Measurements from ENCODE around the gene PDE5A. TPM values are rescaled to one million over a fixed set of nuclear protein-coding genes. Genes with fewer than 3 reads are reported as not detected.

Gene PDE5A
- total RNA-seq, 1 experiment from 2014 or later: 8.5 TPM

- Histone ChIP-seq H3K79me2 (ENCODE audit: low read depth) (no peaks in the 10 kb centered on the region), H3K4me3 (no peak overlapping the region), H3K27me3 (ENCODE audit: insufficient read depth, low read depth) (no peaks in the 10 kb centered on the region), H3K36me3 (ENCODE audit: low read depth) (no peaks in the 10 kb centered on the region), H3F3A (ENCODE audit: insufficient read depth, low read depth) (no peaks in the 10 kb centered on the region), H3K4me1 (replicated peaks; ENCODE audit: insufficient read depth) (no peaks in the 10 kb centered on the region), H3K4me2 (no peak overlapping the region), H3K9me3 (ENCODE audit: insufficient read depth, low read depth) (no peaks in the 10 kb centered on the region), H2AFZ (no peak overlapping the region), H3K9me2 (ENCODE audit: insufficient read depth) (no peaks in the 10 kb centered on the region), H4K20me1 (ENCODE audit: insufficient read depth) (no peaks in the 10 kb centered on the region), H3K27ac (no peak overlapping the region)
- TF ChIP-seq EZH2 (IDR thresholded peaks at IDR 0.05; ENCODE audit: low read depth): no peak
- TF ChIP-seq CTCF (conservative IDR thresholded peaks at IDR 0.05): peak; percentile 73
- CTCF ChIA-PET: no interaction called here
- intact Hi-C loops (cut with micrococcal nuclease; ENCODE audit: unreplicated experiment): loop anchor here (2.0 to 5.0 kb wide), 3 partner anchors 68 to 492 kb away; partner anchors contain the start of gene PDE5A
- DNase-seq: no peak
- POLR2A ChIA-PET (ENCODE audit: unreplicated experiment): interaction anchor here (0.6 kb wide), 1 partner anchor 504 kb away, joined by 3 read pairs; no protein-coding TSS in a partner anchor
- BruUV-seq (replicated peaks): no TSS peak
These were observed 69.5 kb downstream of the PDE5A start for GRCh38 chr4:119559044-119559647.

GRCh38 chr4:119550857-119551532 lies 77.6 kb downstream of the PDE5A start:
- Histone ChIP-seq H3K27ac (no peak overlapping the region), H3K36me3 (ENCODE audit: low read depth) (no peaks in the 10 kb centered on the region), H3K9me2 (ENCODE audit: insufficient read depth) (no peaks in the 10 kb centered on the region), H3K79me2 (ENCODE audit: low read depth) (no peaks in the 10 kb centered on the region), H3K9me3 (ENCODE audit: insufficient read depth, low read depth) (no peaks in the 10 kb centered on the region), H3K4me2 (no peak overlapping the region), H2AFZ (no peak overlapping the region), H4K20me1 (ENCODE audit: insufficient read depth) (no peaks in the 10 kb centered on the region), H3K4me3 (no peak overlapping the region), H3F3A (ENCODE audit: insufficient read depth, low read depth) (no peaks in the 10 kb centered on the region), H3K4me1 (replicated peaks; ENCODE audit: insufficient read depth) (no peaks in the 10 kb centered on the region), H3K27me3 (ENCODE audit: insufficient read depth, low read depth) (no peaks in the 10 kb centered on the region)
- ChIA-PET CTCF (no interaction called here), POLR2A (ENCODE audit: unreplicated experiment) (no interaction called here)
- intact Hi-C loops (cut with micrococcal nuclease; ENCODE audit: unreplicated experiment): no loop called here
- no TSS peak for BruUV-seq (replicated peaks)
- TF ChIP-seq CTCF (conservative IDR thresholded peaks at IDR 0.05): no peak
- no peak for TF ChIP-seq EZH2 (IDR thresholded peaks at IDR 0.05; ENCODE audit: low read depth)
- DNase-seq: no peak

DNA sequence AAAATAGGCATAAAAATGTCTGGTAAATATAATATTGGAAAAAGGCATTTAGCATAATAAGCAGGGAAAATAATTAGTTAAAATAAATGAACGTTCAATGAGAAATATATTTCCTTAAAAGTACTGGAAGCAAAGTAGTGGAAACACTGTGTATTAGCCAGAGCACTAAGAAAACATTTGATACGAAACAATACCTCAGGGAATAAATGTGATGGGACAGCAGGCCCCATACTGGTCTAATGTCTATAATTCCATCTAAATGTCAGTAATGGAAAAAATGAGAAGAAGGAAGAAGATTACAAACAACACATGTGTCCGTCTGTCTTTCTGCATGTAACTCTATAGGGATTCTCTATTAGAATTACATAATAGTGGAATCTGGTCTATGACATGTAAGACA lies 79.0 kb downstream of the PDE5A start:
- no peak for TF ChIP-seq CTCF (conservative IDR thresholded peaks at IDR 0.05)
- TF ChIP-seq EZH2 (IDR thresholded peaks at IDR 0.05; ENCODE audit: low read depth): no peak
- Histone ChIP-seq H3F3A (ENCODE audit: insufficient read depth, low read depth) (no peaks in the 10 kb centered on the region), H3K79me2 (ENCODE audit: low read depth) (no peaks in the 10 kb centered on the region), H3K4me1 (replicated peaks; ENCODE audit: insufficient read depth) (no peaks in the 10 kb centered on the region), H3K4me3 (no peak overlapping the region), H3K27ac (no peak overlapping the region), H3K36me3 (ENCODE audit: low read depth) (no peaks in the 10 kb centered on the region), H3K27me3 (ENCODE audit: insufficient read depth, low read depth) (no peaks in the 10 kb centered on the region), H3K9me2 (ENCODE audit: insufficient read depth) (no peaks in the 10 kb centered on the region), H3K9me3 (ENCODE audit: insufficient read depth, low read depth) (no peaks in the 10 kb centered on the region), H4K20me1 (ENCODE audit: insufficient read depth) (no peaks in the 10 kb centered on the region), H2AFZ (no peak overlapping the region), H3K4me2 (no peak overlapping the region)
- intact Hi-C loops (cut with micrococcal nuclease; ENCODE audit: unreplicated experiment): no loop called here
- CTCF ChIA-PET: no interaction called here
- POLR2A ChIA-PET (ENCODE audit: unreplicated experiment): no interaction called here
- DNase-seq: no peak
- BruUV-seq (replicated peaks): no TSS peak

Measured in PC-9 (cell line).